H9 (cell line): ENCODE results near the gene LSM4. TPM values are rescaled to one million over a fixed set of nuclear protein-coding genes. Genes with fewer than 3 reads are reported as not detected.
A peak's percentile ranks its signal among the peaks of the same experiment; 100 is the strongest.

Source experiments
- DNase-seq: peaks from one replicate; pipeline ENCODE4 v3.0.0-alpha.2; 2017
- H2AFZ ChIP-seq: one replicate; pipeline ENCODE4 v1.6.1; 2013; ENCODE audit warnings: mild to moderate bottlenecking, low read length, control low read depth, moderate library complexity
- H2AK5ac ChIP-seq: 2 replicates; pipeline ENCODE4 v1.6.1; 2013; ENCODE audit warnings: low read length, control low read depth, mixed read lengths; ENCODE audit not compliant: insufficient read length
- H2BK120ac ChIP-seq: one replicate; pipeline ENCODE4 v1.6.1; 2013; ENCODE audit warnings: low read depth, mild to moderate bottlenecking, low read length, control low read depth, inconsistent platforms; ENCODE audit not compliant: poor library complexity, severe bottlenecking
- H2BK12ac ChIP-seq: 2 replicates; pipeline ENCODE4 v1.6.1; 2013; ENCODE audit warnings: low read length, control low read depth, mixed read lengths, low read depth; ENCODE audit not compliant: insufficient read length
- H2BK15ac ChIP-seq: 2 replicates; pipeline ENCODE4 v1.6.1; 2013; ENCODE audit warnings: low read depth, low read length, control low read depth
- H2BK20ac ChIP-seq: one replicate; pipeline ENCODE4 v1.6.1; 2013; ENCODE audit warnings: low read depth, mild to moderate bottlenecking, low read length, control low read depth, inconsistent platforms; ENCODE audit not compliant: poor library complexity, severe bottlenecking
- H2BK5ac ChIP-seq: 2 replicates; pipeline ENCODE4 v1.6.1; 2013; ENCODE audit warnings: low read length, control low read depth, mixed read lengths; ENCODE audit not compliant: insufficient read length
- H3K14ac ChIP-seq: 2 replicates; pipeline ENCODE4 v1.6.1; 2013; ENCODE audit warnings: low read length, control low read depth; ENCODE audit not compliant: insufficient read depth
- H3K18ac ChIP-seq: 2 replicates; pipeline ENCODE4 v1.6.1; 2013; ENCODE audit warnings: low read depth, mild to moderate bottlenecking, mixed read lengths, low read length, control low read depth; ENCODE audit not compliant: insufficient read length
- H3K23ac ChIP-seq: 2 replicates; pipeline ENCODE4 v1.6.1; 2013; ENCODE audit warnings: low read length, control low read depth, mixed read lengths, low read depth; ENCODE audit not compliant: insufficient read length
- H3K23me2 ChIP-seq: 2 replicates; pipeline ENCODE4 v1.6.1; 2013; ENCODE audit warnings: low read depth, mild to moderate bottlenecking, mixed read lengths, low read length, control low read depth; ENCODE audit not compliant: insufficient read length, poor library complexity, severe bottlenecking
- H3K27ac ChIP-seq: 2 replicates; pipeline ENCODE4 v1.5.1; 2013; ENCODE audit warnings: low read length, control low read depth, mixed read lengths, low read depth; ENCODE audit not compliant: insufficient read length
- H3K27me3 ChIP-seq: 2 replicates; pipeline ENCODE4 v1.6.1; 2013; ENCODE audit warnings: low read length, control low read depth, inconsistent platforms; ENCODE audit not compliant: insufficient read depth
- H3K4ac ChIP-seq: 2 replicates; pipeline ENCODE4 v1.6.1; 2013; ENCODE audit warnings: low read depth, mild to moderate bottlenecking, control low read depth, inconsistent platforms, low read length, moderate library complexity
- H3K4me1 ChIP-seq: 2 replicates; pipeline ENCODE4 v1.6.1; 2013; ENCODE audit warnings: low read length, control low read depth, inconsistent platforms; ENCODE audit not compliant: insufficient read depth
- H3K4me2 ChIP-seq: 2 replicates; pipeline ENCODE4 v1.6.1; 2013; ENCODE audit warnings: low read length, control low read depth, mixed read lengths; ENCODE audit not compliant: insufficient read length, insufficient read depth
- H3K56ac ChIP-seq: 2 replicates; pipeline ENCODE4 v1.6.1; 2013; ENCODE audit warnings: low read depth, mild to moderate bottlenecking, mixed read lengths, low read length, control low read depth; ENCODE audit not compliant: insufficient read length
- H3K79me1 ChIP-seq: 2 replicates; pipeline ENCODE4 v1.6.1; 2013; ENCODE audit warnings: low read depth, mild to moderate bottlenecking, moderate library complexity, low read length, control low read depth, inconsistent platforms; ENCODE audit not compliant: insufficient read depth, poor library complexity, severe bottlenecking
- H3K79me2 ChIP-seq: 2 replicates; pipeline ENCODE4 v1.6.1; 2013; ENCODE audit warnings: low read length, control low read depth, inconsistent platforms; ENCODE audit not compliant: insufficient read depth
- H3K9ac ChIP-seq: 2 replicates; pipeline ENCODE4 v1.6.1; 2013; ENCODE audit warnings: low read length, control low read depth, mixed read lengths; ENCODE audit not compliant: insufficient read length; ENCODE audit errors: extremely low read depth
- H3K9me3 ChIP-seq: one replicate; pipeline ENCODE4 v1.6.1; 2013; ENCODE audit warnings: low read depth, low read length, inconsistent platforms; ENCODE audit not compliant: control insufficient read depth
- H3T11ph ChIP-seq: one replicate; pipeline ENCODE4 v1.6.1; 2013; ENCODE audit warnings: mild to moderate bottlenecking, low read length, control low read depth, inconsistent platforms
- H4K20me1 ChIP-seq: one replicate; pipeline ENCODE4 v1.6.1; 2013; ENCODE audit not compliant: control insufficient read depth, insufficient read length, insufficient read depth
- H4K5ac ChIP-seq: 2 replicates; pipeline ENCODE4 v1.6.1; 2013; ENCODE audit warnings: low read depth, mild to moderate bottlenecking, mixed read lengths, low read length, control low read depth; ENCODE audit not compliant: insufficient read length
- H4K8ac ChIP-seq: replicated peaks from 2 replicates; pipeline ENCODE4 v1.6.1; 2013; ENCODE audit warnings: low read length, control low read depth, mixed read lengths, low read depth; ENCODE audit not compliant: insufficient read length
- H4K91ac ChIP-seq: 2 replicates; pipeline ENCODE4 v1.6.1; 2013; ENCODE audit warnings: low read depth, mild to moderate bottlenecking, moderate library complexity, mixed read lengths, low read length, control low read depth; ENCODE audit not compliant: insufficient read length
- H3K27ac Mint-ChIP-seq, 3 experiments: 2 replicates in 2 of 3; 3 replicates in 1 of 3; pipeline ENCODE4 v1.8.0; 2020 to 2021; ENCODE audit warnings: mixed read lengths in 3 of 3, mild to moderate bottlenecking in 1 of 3, moderate library complexity in 1 of 3
- H3K27me3 Mint-ChIP-seq: 2 replicates; pipeline ENCODE4 v1.8.0; 2021; ENCODE audit warnings: low read depth, mild to moderate bottlenecking, moderate library complexity, mixed read lengths
- H3K36me3 Mint-ChIP-seq, 3 experiments: 2 replicates in 2 of 3; 3 replicates in 1 of 3; pipeline ENCODE4 v1.8.0; 2020 to 2021; ENCODE audit warnings: low read depth in 3 of 3, mixed read lengths in 3 of 3; ENCODE audit not compliant: insufficient read depth in 1 of 3
- H3K4me1 Mint-ChIP-seq, 2 experiments: 2 replicates each; pipeline ENCODE4 v1.8.0; 2020; ENCODE audit warnings: mixed read lengths in 2 of 2
- H3K4me3 Mint-ChIP-seq, 2 experiments: 2 replicates in 1 of 2; 3 replicates in 1 of 2; pipeline ENCODE4 v1.8.0; 2020 to 2021; ENCODE audit warnings: mild to moderate bottlenecking in 2 of 2, mixed read lengths in 2 of 2, moderate library complexity in 1 of 2
- H3K9me3 Mint-ChIP-seq, 2 experiments: 2 replicates in 1 of 2; 3 replicates in 1 of 2; pipeline ENCODE4 v1.8.0; 2020; ENCODE audit warnings: mild to moderate bottlenecking in 2 of 2, mixed read lengths in 2 of 2, moderate library complexity in 1 of 2
- total RNA-seq: library from RNA; stranded (reverse); gene quantifications from 2 replicates; pipeline ENCODE4 v1.2.1, GENCODE V29; 2021
- TF ChIP-seq, protein P1 (sequence below): fragments of 200-600 bp; sonication (generic); conservative IDR thresholded peaks from 3 replicates; pipeline ENCODE4 v1.8.0; 2021; ENCODE audit warnings: antibody characterized with exemption, mild to moderate bottlenecking

LSM4 gene
- total RNA-seq, 1 experiment from 2014 or later, result 342 TPM

DNA sequence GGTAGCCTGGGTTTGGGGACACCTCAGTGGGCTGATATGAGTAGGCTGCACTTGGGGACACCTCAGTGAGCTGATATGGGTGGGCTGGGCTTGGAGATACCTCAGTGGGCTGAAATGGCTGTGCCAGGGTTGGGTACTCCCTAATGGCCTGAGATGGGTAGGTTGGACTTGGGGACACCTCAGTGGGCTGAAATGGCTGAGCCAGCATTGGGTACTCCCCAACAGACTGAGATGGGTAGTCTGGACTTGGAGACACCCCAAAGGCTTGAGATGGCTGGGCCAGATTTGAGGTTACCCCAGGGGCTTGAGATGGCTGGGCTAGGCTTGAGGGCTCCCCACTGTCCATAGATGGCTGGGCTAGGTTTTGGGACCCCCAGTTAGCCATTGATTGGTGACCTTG is 60.7 kb downstream of the LSM4 start:
- peak overlapping the region in 1 of 2 experiments; percentile 32; a peak in 1 of 5 replicates for H3K4me3 Mint-ChIP-seq

More for the DNA sequence above, 60.7 kb downstream of the LSM4 start:
- Histone ChIP-seq H3K4me1 (no peaks in the 10 kb centered on the region), H4K20me1 (no peaks in the 10 kb centered on the region), H4K5ac (no peak overlapping the region), H2BK12ac (no peak overlapping the region), H3K23me2 (no peaks in the 10 kb centered on the region), H3K18ac (no peak overlapping the region), H3K56ac (no peak overlapping the region), H3K23ac (no peak overlapping the region), H3K27me3 (no peaks in the 10 kb centered on the region), H2BK5ac (no peak overlapping the region), H3K9me3 (no peaks in the 10 kb centered on the region), H3K27ac (no peak overlapping the region), H2AFZ (no peak overlapping the region), H3K4me2 (no peak overlapping the region), H3K9ac (no peak overlapping the region), H3K14ac (no peak overlapping the region), H3K4ac (no peak overlapping the region), H2BK120ac (no peak overlapping the region), H3K79me1 (no peaks in the 10 kb centered on the region), H4K8ac (no peak overlapping the region), H2BK20ac (no peak overlapping the region), H2BK15ac (no peak overlapping the region), H3T11ph (no peak overlapping the region), H4K91ac (no peak overlapping the region), H2AK5ac (no peak overlapping the region), H3K79me2 (no peaks in the 10 kb centered on the region)
- no peak overlapping the region for H3K27ac Mint-ChIP-seq
- peaks cover 13% of the 10 kb centered on the region for H3K27me3 Mint-ChIP-seq
- TF ChIP-seq, protein P1, sequence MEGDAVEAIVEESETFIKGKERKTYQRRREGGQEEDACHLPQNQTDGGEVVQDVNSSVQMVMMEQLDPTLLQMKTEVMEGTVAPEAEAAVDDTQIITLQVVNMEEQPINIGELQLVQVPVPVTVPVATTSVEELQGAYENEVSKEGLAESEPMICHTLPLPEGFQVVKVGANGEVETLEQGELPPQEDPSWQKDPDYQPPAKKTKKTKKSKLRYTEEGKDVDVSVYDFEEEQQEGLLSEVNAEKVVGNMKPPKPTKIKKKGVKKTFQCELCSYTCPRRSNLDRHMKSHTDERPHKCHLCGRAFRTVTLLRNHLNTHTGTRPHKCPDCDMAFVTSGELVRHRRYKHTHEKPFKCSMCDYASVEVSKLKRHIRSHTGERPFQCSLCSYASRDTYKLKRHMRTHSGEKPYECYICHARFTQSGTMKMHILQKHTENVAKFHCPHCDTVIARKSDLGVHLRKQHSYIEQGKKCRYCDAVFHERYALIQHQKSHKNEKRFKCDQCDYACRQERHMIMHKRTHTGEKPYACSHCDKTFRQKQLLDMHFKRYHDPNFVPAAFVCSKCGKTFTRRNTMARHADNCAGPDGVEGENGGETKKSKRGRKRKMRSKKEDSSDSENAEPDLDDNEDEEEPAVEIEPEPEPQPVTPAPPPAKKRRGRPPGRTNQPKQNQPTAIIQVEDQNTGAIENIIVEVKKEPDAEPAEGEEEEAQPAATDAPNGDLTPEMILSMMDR, result no peak
- no peaks in the 10 kb centered on the region for H3K4me1 Mint-ChIP-seq
- DNase-seq, result no peak
- H3K9me3 Mint-ChIP-seq, result no peaks in the 10 kb centered on the region; a peak in 2 of 5 replicates
- peaks cover 2 to 14% (median 5%) of the 10 kb centered on the region in 3 experiments; a peak in 4 of 7 replicates for H3K36me3 Mint-ChIP-seq
